Epithelial cell of umbilical artery (primary cell): ENCODE data around the gene ZSWIM6. TPM values are rescaled to one million over a fixed set of nuclear protein-coding genes. Genes with fewer than 3 reads are reported as not detected.

Experiments used
- total RNA-seq: library from RNA; depleted of rRNA; stranded (reverse); fragments of >200 nt; gene quantifications from 2 replicates; pipeline ENCODE4 v1.2.3, GENCODE V29; 2014

Gene ZSWIM6
- 13.8 and 16.2 TPM in 2 replicates for total RNA-seq

DNA sequence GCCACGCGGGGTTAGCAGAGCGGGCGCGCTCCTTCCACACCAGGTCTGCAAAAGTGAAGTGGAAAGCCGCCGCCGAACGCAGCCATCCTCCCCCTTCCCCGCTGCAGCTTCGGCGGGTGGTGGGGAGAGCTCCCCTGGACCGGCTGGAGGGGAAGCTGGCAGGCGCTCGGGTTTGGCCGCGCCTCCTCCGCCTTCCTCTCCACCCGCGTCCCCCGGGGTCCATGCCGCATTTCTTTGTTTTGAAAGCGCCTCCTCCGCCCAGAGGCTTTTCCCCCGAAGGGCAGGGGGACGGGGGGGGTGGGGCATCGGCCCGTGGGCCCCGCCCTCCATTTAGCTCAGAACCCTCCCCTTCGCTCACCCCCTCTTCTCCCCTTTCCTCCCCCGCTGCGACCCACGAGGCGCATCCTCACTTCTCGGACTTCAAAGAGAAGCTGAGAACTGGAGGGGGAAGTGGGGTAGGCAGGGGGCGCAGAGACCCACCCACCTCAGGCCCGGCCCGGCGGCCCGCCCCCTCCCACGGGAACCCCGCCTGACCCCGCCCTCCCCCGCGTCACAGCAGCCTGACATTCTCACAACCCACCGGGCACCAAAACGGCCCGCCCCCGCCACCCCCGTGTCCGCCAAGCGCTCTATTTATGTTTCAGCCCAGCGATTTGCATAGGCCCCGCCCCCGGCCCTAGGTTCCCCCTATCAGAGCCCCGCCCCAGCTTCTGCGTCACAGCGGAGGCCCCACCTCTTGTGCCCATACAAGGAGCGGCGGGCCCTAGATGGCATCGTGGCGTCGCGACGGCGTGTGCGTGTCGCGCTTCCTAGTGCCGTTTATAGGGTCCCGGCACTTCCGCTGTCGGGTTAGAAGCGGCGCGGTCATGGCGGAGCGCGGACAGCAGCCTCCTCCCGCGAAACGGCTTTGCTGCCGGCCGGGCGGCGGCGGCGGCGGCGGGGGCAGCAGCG lies at the start of gene ZSWIM6:
Gene ZSWIM6, plus strand, starts transcription at position 852 of the 951 bp plus-strand sequence. Its CDS starts 15 bp downstream, at position 867.

Other genes starting within 250 kb of the ZSWIM6 start
- 70.5 and 81.0 TPM in 2 replicates for gene SMIM15, start 169.8 kb upstream of the ZSWIM6 start, total RNA-seq